GM23338 (cell line): ENCODE data around the gene RNF114. TPM values are rescaled to one million over a fixed set of nuclear protein-coding genes. Genes with fewer than 3 reads are reported as not detected.

Source experiments
- ATAC-seq: fragments of 200-7000 bp; cut with Tn5 transposase; 3 replicates; pipeline ENCODE4 v1.9.1; 2020
- DNase-seq: peaks from one replicate; pipeline ENCODE4 v3.0.0-alpha.2; 2015; ENCODE audit warnings: low spot score
- H2AFZ ChIP-seq: fragments of 200-600 bp; sonication (generic); 2 replicates; pipeline ENCODE4 v1.8.0; 2016; ENCODE audit warnings: antibody characterized with exemption, mild to moderate bottlenecking, moderate library complexity
- H3F3A ChIP-seq: fragments of 200-600 bp; sonication (generic); replicated peaks from 2 replicates; pipeline ENCODE4 v1.8.0; 2017; ENCODE audit warnings: antibody characterized with exemption, mixed run types, low read depth
- H3K27ac ChIP-seq: fragments of 200-600 bp; sonication (generic); 2 replicates; pipeline ENCODE4 v1.6.1; 2016; ENCODE audit warnings: low read depth
- H3K27me3 ChIP-seq: fragments of 200-600 bp; sonication (generic); 2 replicates; pipeline ENCODE4 v1.8.0; 2016; ENCODE audit warnings: mild to moderate bottlenecking, mixed run types, moderate library complexity; ENCODE audit not compliant: insufficient read depth
- H3K36me3 ChIP-seq: fragments of 200-600 bp; sonication (generic); 2 replicates; pipeline ENCODE4 v1.8.0; 2016; ENCODE audit warnings: mild to moderate bottlenecking; ENCODE audit not compliant: insufficient read depth
- H3K4me1 ChIP-seq: fragments of 200-600 bp; sonication (generic); 2 replicates; pipeline ENCODE4 v1.8.0; 2016; ENCODE audit warnings: mild to moderate bottlenecking, moderate library complexity; ENCODE audit not compliant: insufficient read depth
- H3K4me2 ChIP-seq: fragments of 200-600 bp; sonication (generic); 2 replicates; pipeline ENCODE4 v1.7.1; 2017; ENCODE audit warnings: mixed run types
- H3K4me3 ChIP-seq: fragments of 200-600 bp; sonication (generic); 2 replicates; pipeline ENCODE4 v1.6.1; 2016; ENCODE audit warnings: mixed run types
- H3K79me2 ChIP-seq: fragments of 200-600 bp; sonication (generic); replicated peaks from 2 replicates; pipeline ENCODE4 v1.8.0; 2017; ENCODE audit warnings: mild to moderate bottlenecking; ENCODE audit not compliant: insufficient read depth
- H3K9me2 ChIP-seq: fragments of 200-600 bp; sonication (generic); 2 replicates; pipeline ENCODE4 v1.8.0; 2017; ENCODE audit not compliant: insufficient read depth
- H4K20me1 ChIP-seq: fragments of 200-600 bp; sonication (generic); replicated peaks from 2 replicates; pipeline ENCODE4 v1.8.0; 2017; ENCODE audit warnings: mild to moderate bottlenecking; ENCODE audit not compliant: insufficient read depth
- H3K27ac Mint-ChIP-seq: 2 replicates; pipeline ENCODE4 v1.8.0; 2020; ENCODE audit warnings: inconsistent platforms, mild to moderate bottlenecking, moderate library complexity, mixed read lengths
- H3K27me3 Mint-ChIP-seq: 3 replicates; pipeline ENCODE4 v1.8.0; 2022; ENCODE audit warnings: low read depth, mild to moderate bottlenecking, moderate library complexity, mixed read lengths, inconsistent platforms; ENCODE audit not compliant: insufficient read depth, poor library complexity
- H3K36me3 Mint-ChIP-seq: 3 replicates; pipeline ENCODE4 v1.8.0; 2021; ENCODE audit warnings: low read depth, mild to moderate bottlenecking, inconsistent platforms, moderate library complexity, mixed read lengths
- H3K4me1 Mint-ChIP-seq: 3 replicates; pipeline ENCODE4 v1.8.0; 2020; ENCODE audit warnings: mild to moderate bottlenecking, inconsistent platforms, mixed read lengths
- H3K4me3 Mint-ChIP-seq: 3 replicates; pipeline ENCODE4 v1.8.0; 2021; ENCODE audit warnings: moderate library complexity, mild to moderate bottlenecking, inconsistent platforms, mixed read lengths
- H3K9me3 Mint-ChIP-seq: 3 replicates; pipeline ENCODE4 v1.8.0; 2020; ENCODE audit warnings: moderate library complexity, mild to moderate bottlenecking, inconsistent platforms, mixed read lengths
- CREB1 ChIP-seq: fragments of 250-450 bp; sonication (Bioruptor Pico); IDR thresholded peaks from 2 replicates; pipeline ENCODE4 v1.5.0; 2020; ENCODE audit warnings: low read depth, mild to moderate bottlenecking, moderate library complexity
- EZH2 ChIP-seq: fragments of 200-600 bp; sonication (generic); IDR thresholded peaks from one replicate; pipeline ENCODE4 v1.8.0; 2017; ENCODE audit warnings: antibody characterized with exemption, mild to moderate bottlenecking, low read depth; ENCODE audit not compliant: unreplicated experiment
- EZH2phosphoT487 ChIP-seq: fragments of 200-600 bp; sonication (generic); IDR thresholded peaks from one replicate; pipeline ENCODE4 v1.8.1; 2018; ENCODE audit warnings: antibody characterized with exemption; ENCODE audit not compliant: unreplicated experiment
- JUNB ChIP-seq: IDR thresholded peaks from one replicate; pipeline ENCODE4 v1.6.1; 2016; ENCODE audit warnings: antibody characterized with exemption; ENCODE audit not compliant: unreplicated experiment
- POLR2AphosphoS5 ChIP-seq: IDR thresholded peaks from 2 replicates; pipeline ENCODE4 v1.6.1; 2016; ENCODE audit warnings: antibody characterized with exemption, low read depth
- STAT1 ChIP-seq: IDR thresholded peaks from one replicate; pipeline ENCODE4 v1.6.1; 2016; ENCODE audit warnings: antibody characterized with exemption; ENCODE audit not compliant: unreplicated experiment
- polyA plus RNA-seq: library from polyadenylated mRNA; unstranded; fragments of >200 nt; fragmentation: Nextera tagmentation; extraction: Ambion mirVana; gene quantifications from 2 replicates; pipeline ENCODE4 v1.2.1, GENCODE V29; 2016
- total RNA-seq: library from RNA; depleted of rRNA; stranded (reverse); fragments of >200 nt; shearing (Covaris generic); gene quantifications from 2 replicates; pipeline ENCODE4 v1.2.3, GENCODE V29; 2014
- TF ChIP-seq, protein P1 (sequence below): fragments of 250-450 bp; sonication (Bioruptor Pico); IDR thresholded peaks from 2 replicates; pipeline ENCODE4 v1.5.0; 2020; ENCODE audit warnings: mild to moderate bottlenecking, moderate library complexity
- TF ChIP-seq, protein P2 (sequence below): IDR thresholded peaks from 2 replicates; pipeline ENCODE4 v1.6.1; 2016; ENCODE audit warnings: antibody characterized with exemption
- TF ChIP-seq, protein P3 (sequence below): IDR thresholded peaks from one replicate; pipeline ENCODE4 v1.6.1; 2018; ENCODE audit warnings: antibody characterized with exemption; ENCODE audit not compliant: unreplicated experiment

RNF114 gene
- total and polyA plus RNA-seq, 2 experiments from 2014 or later = 155 to 279 TPM

DNA sequence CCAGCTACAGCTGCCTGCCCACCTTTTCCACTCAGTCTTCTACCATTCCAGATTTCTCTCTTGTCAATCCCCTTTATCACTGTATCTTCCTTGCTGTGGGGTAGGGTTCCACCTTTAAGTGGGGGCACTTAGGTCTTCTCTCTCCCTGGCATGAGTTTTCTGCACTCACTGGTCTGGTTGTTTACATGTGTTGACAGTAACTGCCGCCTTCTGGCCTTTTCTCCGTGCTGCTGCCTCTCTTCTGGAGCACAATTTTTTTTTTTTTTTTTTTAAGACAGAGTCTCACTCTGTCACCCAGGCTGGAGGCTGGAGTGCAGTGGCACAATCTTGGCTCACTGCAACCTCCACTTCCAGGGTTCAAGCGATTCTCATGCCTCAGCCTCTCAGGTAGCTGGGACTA is 12.0 kb downstream of the RNF114 start:
- peaks cover 86% of the 10 kb centered on the region for H3K36me3 Mint-ChIP-seq
- peaks cover 42% of the 10 kb centered on the region for H3K36me3 ChIP-seq

DNA sequence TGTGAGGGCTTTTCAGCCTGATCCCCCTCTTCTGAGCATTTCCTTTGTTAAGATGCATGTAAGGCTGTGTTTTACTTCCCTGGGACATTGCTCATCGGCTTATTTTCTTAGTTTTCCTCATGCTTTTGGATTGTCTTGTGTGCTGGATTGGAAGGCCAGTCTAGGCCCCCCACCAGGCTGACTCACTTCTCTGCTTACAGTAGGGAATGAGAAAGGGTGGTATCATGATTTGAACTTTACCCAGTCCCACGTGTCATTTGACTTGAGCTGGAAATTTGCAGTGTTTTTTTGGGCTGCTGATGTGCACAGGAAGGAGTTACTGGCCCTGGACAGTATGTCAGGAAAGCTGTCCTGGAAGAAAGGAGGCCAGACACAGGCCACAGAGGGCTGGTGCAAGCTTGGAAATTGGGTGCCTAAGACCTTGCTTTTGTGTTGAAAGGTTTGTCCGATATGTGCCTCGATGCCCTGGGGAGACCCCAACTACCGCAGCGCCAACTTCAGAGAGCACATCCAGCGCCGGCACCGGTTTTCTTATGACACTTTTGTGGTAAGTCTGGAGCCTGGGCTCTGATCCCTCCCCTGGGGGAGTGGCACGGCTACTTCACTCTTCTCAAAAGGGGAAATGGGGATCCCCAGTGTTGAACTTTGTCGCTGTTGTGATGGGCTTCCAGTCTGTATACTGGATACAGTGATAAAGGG is 12.8 kb downstream of the RNF114 start:
- Histone ChIP-seq H3K27ac (no peak overlapping the region), H4K20me1 (peaks cover 18% of the 10 kb centered on the region), H3K9me2 (no peaks in the 10 kb centered on the region), H3K27me3 (no peaks in the 10 kb centered on the region), H2AFZ (no peak overlapping the region), H3K36me3 (peaks cover 47% of the 10 kb centered on the region), H3K4me1 (no peaks in the 10 kb centered on the region), H3F3A (0 out of 2 replicates have a peak, but pooled peaks cover 7% of the 10 kb centered on the region), H3K79me2 (peaks cover 25% of the 10 kb centered on the region), H3K4me3 (no peak overlapping the region), H3K4me2 (no peak overlapping the region)
- TF ChIP-seq EZH2phosphoT487 (no peak), JUNB (no peak), CREB1 (CRISPR knock-in tag) (no peak), EZH2 (no peak)
- TF ChIP-seq, protein P1, sequence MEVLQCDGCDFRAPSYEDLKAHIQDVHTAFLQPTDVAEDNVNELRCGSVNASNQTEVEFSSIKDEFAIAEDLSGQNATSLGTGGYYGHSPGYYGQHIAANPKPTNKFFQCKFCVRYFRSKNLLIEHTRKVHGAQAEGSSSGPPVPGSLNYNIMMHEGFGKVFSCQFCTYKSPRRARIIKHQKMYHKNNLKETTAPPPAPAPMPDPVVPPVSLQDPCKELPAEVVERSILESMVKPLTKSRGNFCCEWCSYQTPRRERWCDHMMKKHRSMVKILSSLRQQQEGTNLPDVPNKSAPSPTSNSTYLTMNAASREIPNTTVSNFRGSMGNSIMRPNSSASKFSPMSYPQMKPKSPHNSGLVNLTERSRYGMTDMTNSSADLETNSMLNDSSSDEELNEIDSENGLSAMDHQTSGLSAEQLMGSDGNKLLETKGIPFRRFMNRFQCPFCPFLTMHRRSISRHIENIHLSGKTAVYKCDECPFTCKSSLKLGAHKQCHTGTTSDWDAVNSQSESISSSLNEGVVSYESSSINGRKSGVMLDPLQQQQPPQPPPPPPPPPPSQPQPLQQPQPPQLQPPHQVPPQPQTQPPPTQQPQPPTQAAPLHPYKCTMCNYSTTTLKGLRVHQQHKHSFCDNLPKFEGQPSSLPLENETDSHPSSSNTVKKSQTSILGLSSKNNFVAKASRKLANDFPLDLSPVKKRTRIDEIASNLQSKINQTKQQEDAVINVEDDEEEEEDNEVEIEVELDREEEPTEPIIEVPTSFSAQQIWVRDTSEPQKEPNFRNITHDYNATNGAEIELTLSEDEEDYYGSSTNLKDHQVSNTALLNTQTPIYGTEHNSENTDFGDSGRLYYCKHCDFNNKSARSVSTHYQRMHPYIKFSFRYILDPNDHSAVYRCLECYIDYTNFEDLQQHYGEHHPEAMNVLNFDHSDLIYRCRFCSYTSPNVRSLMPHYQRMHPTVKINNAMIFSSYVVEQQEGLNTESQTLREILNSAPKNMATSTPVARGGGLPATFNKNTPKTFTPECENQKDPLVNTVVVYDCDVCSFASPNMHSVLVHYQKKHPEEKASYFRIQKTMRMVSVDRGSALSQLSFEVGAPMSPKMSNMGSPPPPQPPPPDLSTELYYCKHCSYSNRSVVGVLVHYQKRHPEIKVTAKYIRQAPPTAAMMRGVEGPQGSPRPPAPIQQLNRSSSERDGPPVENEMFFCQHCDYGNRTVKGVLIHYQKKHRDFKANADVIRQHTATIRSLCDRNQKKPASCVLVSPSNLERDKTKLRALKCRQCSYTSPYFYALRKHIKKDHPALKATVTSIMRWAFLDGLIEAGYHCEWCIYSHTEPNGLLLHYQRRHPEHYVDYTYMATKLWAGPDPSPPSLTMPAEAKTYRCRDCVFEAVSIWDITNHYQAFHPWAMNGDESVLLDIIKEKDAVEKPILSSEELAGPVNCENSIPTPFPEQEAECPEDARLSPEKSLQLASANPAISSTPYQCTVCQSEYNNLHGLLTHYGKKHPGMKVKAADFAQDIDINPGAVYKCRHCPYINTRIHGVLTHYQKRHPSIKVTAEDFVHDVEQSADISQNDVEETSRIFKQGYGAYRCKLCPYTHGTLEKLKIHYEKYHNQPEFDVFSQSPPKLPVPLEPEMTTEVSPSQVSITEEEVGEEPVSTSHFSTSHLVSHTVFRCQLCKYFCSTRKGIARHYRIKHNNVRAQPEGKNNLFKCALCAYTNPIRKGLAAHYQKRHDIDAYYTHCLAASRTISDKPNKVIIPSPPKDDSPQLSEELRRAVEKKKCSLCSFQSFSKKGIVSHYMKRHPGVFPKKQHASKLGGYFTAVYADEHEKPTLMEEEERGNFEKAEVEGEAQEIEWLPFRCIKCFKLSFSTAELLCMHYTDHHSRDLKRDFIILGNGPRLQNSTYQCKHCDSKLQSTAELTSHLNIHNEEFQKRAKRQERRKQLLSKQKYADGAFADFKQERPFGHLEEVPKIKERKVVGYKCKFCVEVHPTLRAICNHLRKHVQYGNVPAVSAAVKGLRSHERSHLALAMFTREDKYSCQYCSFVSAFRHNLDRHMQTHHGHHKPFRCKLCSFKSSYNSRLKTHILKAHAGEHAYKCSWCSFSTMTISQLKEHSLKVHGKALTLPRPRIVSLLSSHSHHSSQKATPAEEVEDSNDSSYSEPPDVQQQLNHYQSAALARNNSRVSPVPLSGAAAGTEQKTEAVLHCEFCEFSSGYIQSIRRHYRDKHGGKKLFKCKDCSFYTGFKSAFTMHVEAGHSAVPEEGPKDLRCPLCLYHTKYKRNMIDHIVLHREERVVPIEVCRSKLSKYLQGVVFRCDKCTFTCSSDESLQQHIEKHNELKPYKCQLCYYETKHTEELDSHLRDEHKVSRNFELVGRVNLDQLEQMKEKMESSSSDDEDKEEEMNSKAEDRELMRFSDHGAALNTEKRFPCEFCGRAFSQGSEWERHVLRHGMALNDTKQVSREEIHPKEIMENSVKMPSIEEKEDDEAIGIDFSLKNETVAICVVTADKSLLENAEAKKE (CRISPR knock-in tag) = no peak
- TF ChIP-seq, protein P2, sequence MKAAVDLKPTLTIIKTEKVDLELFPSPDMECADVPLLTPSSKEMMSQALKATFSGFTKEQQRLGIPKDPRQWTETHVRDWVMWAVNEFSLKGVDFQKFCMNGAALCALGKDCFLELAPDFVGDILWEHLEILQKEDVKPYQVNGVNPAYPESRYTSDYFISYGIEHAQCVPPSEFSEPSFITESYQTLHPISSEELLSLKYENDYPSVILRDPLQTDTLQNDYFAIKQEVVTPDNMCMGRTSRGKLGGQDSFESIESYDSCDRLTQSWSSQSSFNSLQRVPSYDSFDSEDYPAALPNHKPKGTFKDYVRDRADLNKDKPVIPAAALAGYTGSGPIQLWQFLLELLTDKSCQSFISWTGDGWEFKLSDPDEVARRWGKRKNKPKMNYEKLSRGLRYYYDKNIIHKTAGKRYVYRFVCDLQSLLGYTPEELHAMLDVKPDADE = no peak
- TF ChIP-seq, protein P3, sequence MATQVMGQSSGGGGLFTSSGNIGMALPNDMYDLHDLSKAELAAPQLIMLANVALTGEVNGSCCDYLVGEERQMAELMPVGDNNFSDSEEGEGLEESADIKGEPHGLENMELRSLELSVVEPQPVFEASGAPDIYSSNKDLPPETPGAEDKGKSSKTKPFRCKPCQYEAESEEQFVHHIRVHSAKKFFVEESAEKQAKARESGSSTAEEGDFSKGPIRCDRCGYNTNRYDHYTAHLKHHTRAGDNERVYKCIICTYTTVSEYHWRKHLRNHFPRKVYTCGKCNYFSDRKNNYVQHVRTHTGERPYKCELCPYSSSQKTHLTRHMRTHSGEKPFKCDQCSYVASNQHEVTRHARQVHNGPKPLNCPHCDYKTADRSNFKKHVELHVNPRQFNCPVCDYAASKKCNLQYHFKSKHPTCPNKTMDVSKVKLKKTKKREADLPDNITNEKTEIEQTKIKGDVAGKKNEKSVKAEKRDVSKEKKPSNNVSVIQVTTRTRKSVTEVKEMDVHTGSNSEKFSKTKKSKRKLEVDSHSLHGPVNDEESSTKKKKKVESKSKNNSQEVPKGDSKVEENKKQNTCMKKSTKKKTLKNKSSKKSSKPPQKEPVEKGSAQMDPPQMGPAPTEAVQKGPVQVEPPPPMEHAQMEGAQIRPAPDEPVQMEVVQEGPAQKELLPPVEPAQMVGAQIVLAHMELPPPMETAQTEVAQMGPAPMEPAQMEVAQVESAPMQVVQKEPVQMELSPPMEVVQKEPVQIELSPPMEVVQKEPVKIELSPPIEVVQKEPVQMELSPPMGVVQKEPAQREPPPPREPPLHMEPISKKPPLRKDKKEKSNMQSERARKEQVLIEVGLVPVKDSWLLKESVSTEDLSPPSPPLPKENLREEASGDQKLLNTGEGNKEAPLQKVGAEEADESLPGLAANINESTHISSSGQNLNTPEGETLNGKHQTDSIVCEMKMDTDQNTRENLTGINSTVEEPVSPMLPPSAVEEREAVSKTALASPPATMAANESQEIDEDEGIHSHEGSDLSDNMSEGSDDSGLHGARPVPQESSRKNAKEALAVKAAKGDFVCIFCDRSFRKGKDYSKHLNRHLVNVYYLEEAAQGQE = no peak
- Mint-ChIP-seq H3K9me3 (no peaks in the 10 kb centered on the region; the same call in 2 of the 3 replicates), H3K27me3 (peaks cover 6% of the 10 kb centered on the region), H3K4me3 (no peak overlapping the region), H3K27ac (no peak overlapping the region; the same call in 1 of the 2 replicates), H3K36me3 (peaks cover 87% of the 10 kb centered on the region), H3K4me1 (no peaks in the 10 kb centered on the region)
- no peak for ATAC-seq
- no peak for DNase-seq

More for the DNA sequence above, 12.0 kb downstream of the RNF114 start:
- H4K20me1 ChIP-seq = peaks cover 15% of the 10 kb centered on the region
- no peak overlapping the region for H3K4me3 ChIP-seq
- Mint-ChIP-seq H3K4me1 (no peaks in the 10 kb centered on the region), H3K4me3 (no peak overlapping the region), H3K27ac (no peak overlapping the region), H3K27me3 (peaks cover 6% of the 10 kb centered on the region), H3K9me3 (no peaks in the 10 kb centered on the region; the same call in 2 of the 3 replicates)
- TF ChIP-seq POLR2AphosphoS5 = no peak
- no peak for TF ChIP-seq EZH2phosphoT487
- TF ChIP-seq STAT1 = no peak
- TF ChIP-seq EZH2 = no peak
- no peaks in the 10 kb centered on the region for H3K9me2 ChIP-seq
- ATAC-seq (no peak), DNase-seq (no peak)
- H3K4me2 ChIP-seq = no peak overlapping the region
- H3K4me1 ChIP-seq = no peaks in the 10 kb centered on the region
- no peaks in the 10 kb centered on the region for H3K27me3 ChIP-seq
- H2AFZ ChIP-seq = no peak overlapping the region
- peaks cover 29% of the 10 kb centered on the region for H3K79me2 ChIP-seq
- H3K27ac ChIP-seq = no peak overlapping the region
- H3F3A ChIP-seq = 0 out of 2 replicates have a peak, but pooled peaks cover 7% of the 10 kb centered on the region
